ENCODE measurements around the gene TPT1. TPM values are rescaled to one million over a fixed set of nuclear protein-coding genes. Genes with fewer than 3 reads are reported as not detected.

Gene TPT1
- total RNA-seq, 2 donors from 2014 or later = 2,667 to 4,562 TPM

GRCh38 chr13:45335397-45336024, 5.5 kb downstream of the TPT1 start:
- H3K36me3 ChIP-seq = peaks cover 29% of the 10 kb centered on the region
- H3K4me3 ChIP-seq = no peak overlapping the region
- H3K27ac ChIP-seq = no peak overlapping the region
- H3K4me1 ChIP-seq = peaks cover 31% of the 10 kb centered on the region
- TF ChIP-seq CTCF (IDR thresholded peaks at IDR 0.05) = no peak
- H3K27me3 ChIP-seq = no peaks in the 10 kb centered on the region
- no peaks in the 10 kb centered on the region for H3K9me3 ChIP-seq
- intact Hi-C loops (cut with DNase I) = no loop called here
- H3K9ac ChIP-seq (ENCODE audit: low read depth in 2 of 2, low read length in 2 of 2) = no peak overlapping the region
- no peak for DNase-seq

DNA sequence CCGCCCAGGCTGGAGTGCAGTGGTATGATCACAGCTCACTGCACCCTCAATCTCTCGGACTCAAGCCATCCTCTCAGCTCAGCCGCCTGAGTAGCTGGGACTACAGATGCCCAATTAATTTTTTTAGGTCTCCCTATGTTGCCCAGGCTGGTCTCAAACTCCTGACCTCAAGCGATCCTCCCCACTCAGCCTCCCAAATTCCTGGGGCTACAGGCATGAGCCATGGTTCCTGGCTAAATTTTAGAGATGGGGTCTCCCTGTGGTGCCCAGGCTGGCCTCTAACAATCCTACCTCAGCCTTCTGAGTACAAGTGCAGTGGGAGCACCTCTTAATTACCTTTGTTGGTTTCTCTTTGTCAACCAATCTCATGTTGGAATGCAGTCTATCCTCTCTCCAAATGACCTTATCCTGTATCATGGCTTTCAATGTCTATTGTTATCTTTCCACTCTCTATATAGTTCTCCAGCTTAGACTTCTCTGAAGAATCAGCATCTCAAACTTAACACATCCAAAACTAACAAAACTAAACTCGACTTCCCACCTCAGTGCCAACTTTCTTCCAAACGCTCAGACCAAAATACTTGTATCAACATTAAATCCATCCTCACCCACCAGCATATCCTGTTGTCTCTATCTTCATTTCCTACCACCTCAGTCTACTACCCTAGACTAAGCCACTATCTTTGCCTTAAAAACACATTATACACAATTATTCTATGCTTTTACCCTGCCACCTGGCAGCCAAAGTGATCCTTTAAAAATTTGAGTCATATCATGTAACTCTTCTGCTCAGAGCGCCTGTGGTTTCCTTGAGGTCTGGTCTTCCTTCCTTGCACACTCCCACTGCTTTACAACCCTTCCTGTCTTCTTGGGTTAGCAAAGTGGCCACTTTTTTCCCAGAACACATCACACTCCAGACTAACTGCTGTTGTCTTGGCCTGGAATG, 6.7 kb downstream of the TPT1 start:
- Histone ChIP-seq H3K36me3 (peaks cover 29% of the 10 kb centered on the region), H3K4me3 (no peak overlapping the region), H3K27ac (no peak overlapping the region), H3K4me1 (peaks cover 29% of the 10 kb centered on the region), H3K9me3 (no peaks in the 10 kb centered on the region), H3K27me3 (no peaks in the 10 kb centered on the region), H3K9ac (ENCODE audit: low read depth in 2 of 2, low read length in 2 of 2) (no peak overlapping the region)
- intact Hi-C loops (cut with DNase I) = no loop called here
- no peak for TF ChIP-seq CTCF (IDR thresholded peaks at IDR 0.05)
- no peak for DNase-seq

DNA sequence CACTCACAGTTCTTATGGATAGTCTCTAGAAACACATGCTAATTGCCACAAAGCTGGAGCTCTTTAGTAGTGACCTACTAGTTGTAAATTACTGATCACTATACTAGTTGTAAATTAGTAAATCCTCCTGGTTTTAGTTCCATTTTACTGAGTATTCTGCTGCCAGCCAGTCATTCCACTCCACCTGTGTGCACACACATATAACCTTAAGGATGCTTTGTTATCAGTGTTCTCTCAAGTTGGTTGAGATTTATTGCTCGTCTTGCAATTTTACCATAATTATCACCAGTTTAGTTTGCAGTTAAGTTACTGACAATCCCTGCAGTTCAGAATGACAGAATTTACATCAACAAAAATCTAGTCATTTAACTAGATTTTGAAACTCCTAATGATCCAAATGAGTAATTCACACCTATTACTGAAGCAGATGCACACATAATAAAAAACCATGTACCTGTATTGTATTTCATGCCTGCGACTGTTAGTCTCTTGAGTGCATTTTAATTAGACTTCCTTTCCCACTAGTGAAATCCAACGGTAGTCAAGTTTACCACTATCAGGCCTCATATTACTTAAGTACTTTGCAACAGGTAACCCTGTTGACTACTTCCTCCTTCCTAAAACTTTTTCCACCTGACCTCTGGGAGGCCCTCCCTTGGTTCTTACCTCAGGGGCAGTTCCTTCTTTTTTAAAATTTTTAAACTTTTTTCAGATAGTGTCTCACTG, 7.6 kb downstream of the TPT1 start:
- H3K27ac ChIP-seq = no peak overlapping the region
- H3K4me1 ChIP-seq = peaks cover 23% of the 10 kb centered on the region
- no peaks in the 10 kb centered on the region for H3K9me3 ChIP-seq
- no peak overlapping the region for H3K4me3 ChIP-seq
- intact Hi-C loops (cut with DNase I) = no loop called here
- no peak for TF ChIP-seq CTCF (IDR thresholded peaks at IDR 0.05)
- H3K27me3 ChIP-seq = no peaks in the 10 kb centered on the region
- no peak for DNase-seq
- no peak overlapping the region for H3K9ac ChIP-seq (ENCODE audit: low read depth in 2 of 2, low read length in 2 of 2)
- peaks cover 23% of the 10 kb centered on the region for H3K36me3 ChIP-seq

DNA sequence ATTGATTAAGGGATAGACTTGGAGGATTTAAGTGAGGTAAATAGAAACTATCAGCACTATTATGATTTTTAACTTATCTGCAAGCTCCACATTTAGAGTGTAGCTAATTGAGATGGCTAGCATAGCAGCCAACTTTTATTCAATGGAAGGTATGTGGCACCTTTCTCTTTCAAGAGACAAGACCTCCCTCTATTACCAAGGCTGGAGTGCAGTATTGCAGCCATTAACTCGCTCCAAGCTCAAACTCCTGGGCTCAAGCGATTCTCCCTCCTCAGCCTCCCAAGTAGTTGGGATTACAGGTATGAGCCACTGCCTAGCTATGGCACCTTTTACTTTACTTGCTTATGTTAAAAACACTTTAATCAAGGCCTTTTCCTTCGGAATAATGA, 8.2 kb downstream of the TPT1 start:
- H3K9me3 ChIP-seq = no peaks in the 10 kb centered on the region
- H3K4me3 ChIP-seq = no peak overlapping the region
- no peak for DNase-seq
- no peaks in the 10 kb centered on the region for H3K27me3 ChIP-seq
- H3K4me1 ChIP-seq = peaks cover 20% of the 10 kb centered on the region
- TF ChIP-seq CTCF (IDR thresholded peaks at IDR 0.05) = no peak
- no peak overlapping the region for H3K9ac ChIP-seq (ENCODE audit: low read depth in 2 of 2, low read length in 2 of 2)
- H3K36me3 ChIP-seq = peaks cover 23% of the 10 kb centered on the region
- intact Hi-C loops (cut with DNase I) = no loop called here
- H3K27ac ChIP-seq = peak overlapping the region; percentile 0

DNA sequence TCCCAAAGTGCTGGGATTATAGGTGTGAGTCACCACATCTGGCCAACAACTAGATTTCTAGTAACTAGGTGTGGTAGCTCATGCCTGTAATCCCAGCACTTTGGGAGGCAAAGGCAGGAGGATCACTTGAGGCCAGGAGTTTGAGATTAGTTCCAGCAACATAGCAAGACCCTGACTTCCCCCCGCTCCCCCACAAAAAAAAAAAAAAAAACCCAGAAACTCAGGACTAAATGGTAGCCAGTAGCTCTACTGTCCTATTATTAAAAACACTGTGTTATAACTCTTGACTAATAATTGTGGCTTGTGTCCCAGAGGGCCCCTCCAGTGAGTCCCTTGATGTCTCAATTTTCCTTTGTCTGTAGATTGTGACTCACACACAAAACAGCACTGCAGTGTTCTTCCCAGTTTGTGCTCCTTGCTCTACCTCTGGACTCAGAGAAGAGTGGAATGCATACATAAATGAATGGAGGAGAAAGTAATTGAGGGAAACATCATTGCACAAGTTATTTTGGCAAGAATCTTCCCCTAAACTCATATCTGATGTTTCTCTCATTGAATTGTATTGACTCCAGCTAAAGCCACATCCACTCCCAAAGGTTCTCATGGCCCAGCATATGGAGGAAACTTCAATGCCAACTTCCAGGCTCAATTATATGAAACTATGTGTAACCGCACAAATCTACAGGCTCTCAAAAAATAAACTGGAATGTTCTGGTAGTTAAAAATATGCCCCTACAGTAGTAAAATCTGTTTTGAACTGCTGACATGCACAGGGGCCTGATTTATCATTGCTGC, 8.8 kb downstream of the TPT1 start:
- Histone ChIP-seq H3K9me3 (no peaks in the 10 kb centered on the region), H3K27me3 (no peaks in the 10 kb centered on the region), H3K4me3 (no peak overlapping the region), H3K9ac (ENCODE audit: low read depth in 2 of 2, low read length in 2 of 2) (no peak overlapping the region), H3K27ac (peak overlapping the region; percentile 0), H3K4me1 (peaks cover 14% of the 10 kb centered on the region), H3K36me3 (peaks cover 17% of the 10 kb centered on the region)
- no peak for DNase-seq
- no peak for TF ChIP-seq CTCF (IDR thresholded peaks at IDR 0.05)
- intact Hi-C loops (cut with DNase I) = no loop called here
